Fibroblast of mammary gland (primary cell): Measurements from ENCODE around the gene GAS6.

Source experiments
- DNase-seq: peaks from one replicate; pipeline ENCODE4 v3.0.0-alpha.2; 2010; ENCODE audit warnings: low read depth
- H3K4me3 ChIP-seq: 2 replicates; pipeline ENCODE4 v1.5.1; 2011; ENCODE audit warnings: low read depth, mild to moderate bottlenecking, low read length, moderate library complexity; ENCODE audit not compliant: control insufficient read depth
- CTCF ChIP-seq: conservative IDR thresholded peaks from 2 replicates; pipeline ENCODE4 v1.5.1; 2011; ENCODE audit warnings: low read depth, low read length, inconsistent platforms; ENCODE audit not compliant: control insufficient read depth, insufficient read depth

GAS6 gene

GRCh38 chr13:113882716-113883115 is 18.8 kb upstream of the GAS6 start:
- H3K4me3 ChIP-seq = no peak overlapping the region
- no peak for TF ChIP-seq CTCF
- DNase-seq = no peak

- H3K4me3 ChIP-seq = no peak overlapping the region
- TF ChIP-seq CTCF = no peak
- DNase-seq = no peak
Observed at GRCh38 chr13:113882267-113882630, 18.4 kb upstream of the GAS6 start.

GRCh38 chr13:113881614-113882266 is 17.9 kb upstream of the GAS6 start:
- no peak overlapping the region for H3K4me3 ChIP-seq
- no peak for DNase-seq
- TF ChIP-seq CTCF = no peak

GRCh38 chr13:113880651-113881611 is 17.1 kb upstream of the GAS6 start:
- no peak for TF ChIP-seq CTCF
- no peak overlapping the region for H3K4me3 ChIP-seq
- no peak for DNase-seq

- no peak for DNase-seq
- H3K4me3 ChIP-seq = no peak overlapping the region
- no peak for TF ChIP-seq CTCF
Observed at GRCh38 chr13:113879494-113880360, 15.9 kb upstream of the GAS6 start.

GRCh38 chr13:113879017-113879416 is 15.1 kb upstream of the GAS6 start:
- no peak overlapping the region for H3K4me3 ChIP-seq
- no peak for DNase-seq
- TF ChIP-seq CTCF = no peak
